Stimulated activated CD4-positive, alpha-beta T cell treated with anti-CD3 and anti-CD28 coated beads, Interleukin-15, amount 100 ng/mL, for 48 hours (primary cell): ENCODE results near the gene TRIM49B.
"Not testable (repeated sequence)": the region's sequence is repeated elsewhere in the genome, so short reads cannot be mapped to it uniquely, and the experiment has no call there.

Experiments
- DNase-seq, 2 donors: peaks; one replicate each; pipeline ENCODE4 v3.0.0-alpha.2; 2020; ENCODE audit warnings: low read depth in 2 of 2

The TRIM49B gene

GRCh38 chr11:49028523-49028922, at the start of gene TRIM49B:
TSS of gene TRIM49B (plus strand) at chr11:49028823. CDS start at chr11:49031600, 2,777 bp downstream.
- DNase-seq = not testable (repeated sequence)

GRCh38 chr11:48983785-48984184, 44.8 kb upstream of the TRIM49B start, which contains the start of gene TRIM51G:
TSS of gene TRIM51G (minus strand) at chr11:48983885. CDS start at chr11:48981695, 2,190 bp downstream.
- not testable (repeated sequence) for DNase-seq

- not testable (repeated sequence) for DNase-seq
Measured at GRCh38 chr11:49048229-49048628, 19.6 kb downstream of the TRIM49B start.

- DNase-seq = not testable (repeated sequence)
Measured at GRCh38 chr11:49049821-49050220, 21.2 kb downstream of the TRIM49B start.

- DNase-seq = not testable (repeated sequence)
Measured at GRCh38 chr11:49059012-49059411, 30.4 kb downstream of the TRIM49B start, which contains the start of gene TRIM64C. TSS of gene TRIM64C (minus strand) at chr11:49059112. CDS start at chr11:49059112, 0 bp downstream.

GRCh38 chr11:49069897-49070296, 41.3 kb downstream of the TRIM49B start:
- DNase-seq = not testable (repeated sequence)
